ENCODE results near the gene MAGEH1. TPM values are rescaled to one million over a fixed set of nuclear protein-coding genes. Genes with fewer than 3 reads are reported as not detected.
"Not testable (repeated sequence)": the region's sequence is repeated elsewhere in the genome, so short reads cannot be mapped to it uniquely, and the experiment has no call there.

Gene MAGEH1
- total RNA-seq, 4 donors from 2014 or later: 36.9 to 99.6 (median 66.5) TPM

DNA sequence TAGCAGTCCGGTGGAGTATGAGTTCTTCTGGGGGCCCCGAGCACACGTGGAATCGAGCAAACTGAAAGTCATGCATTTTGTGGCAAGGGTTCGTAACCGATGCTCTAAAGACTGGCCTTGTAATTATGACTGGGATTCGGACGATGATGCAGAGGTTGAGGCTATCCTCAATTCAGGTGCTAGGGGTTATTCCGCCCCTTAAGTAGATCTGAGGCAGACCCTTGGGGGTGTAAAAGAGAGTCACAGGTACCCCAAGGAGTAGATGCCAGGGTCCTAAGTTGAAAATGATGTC lies 852 bp downstream of the MAGEH1 start:
- H3K9me3 ChIP-seq: no peaks in the 10 kb centered on the region
- H3K4me1 ChIP-seq: no peaks in the 10 kb centered on the region
- TF ChIP-seq, protein P1, sequence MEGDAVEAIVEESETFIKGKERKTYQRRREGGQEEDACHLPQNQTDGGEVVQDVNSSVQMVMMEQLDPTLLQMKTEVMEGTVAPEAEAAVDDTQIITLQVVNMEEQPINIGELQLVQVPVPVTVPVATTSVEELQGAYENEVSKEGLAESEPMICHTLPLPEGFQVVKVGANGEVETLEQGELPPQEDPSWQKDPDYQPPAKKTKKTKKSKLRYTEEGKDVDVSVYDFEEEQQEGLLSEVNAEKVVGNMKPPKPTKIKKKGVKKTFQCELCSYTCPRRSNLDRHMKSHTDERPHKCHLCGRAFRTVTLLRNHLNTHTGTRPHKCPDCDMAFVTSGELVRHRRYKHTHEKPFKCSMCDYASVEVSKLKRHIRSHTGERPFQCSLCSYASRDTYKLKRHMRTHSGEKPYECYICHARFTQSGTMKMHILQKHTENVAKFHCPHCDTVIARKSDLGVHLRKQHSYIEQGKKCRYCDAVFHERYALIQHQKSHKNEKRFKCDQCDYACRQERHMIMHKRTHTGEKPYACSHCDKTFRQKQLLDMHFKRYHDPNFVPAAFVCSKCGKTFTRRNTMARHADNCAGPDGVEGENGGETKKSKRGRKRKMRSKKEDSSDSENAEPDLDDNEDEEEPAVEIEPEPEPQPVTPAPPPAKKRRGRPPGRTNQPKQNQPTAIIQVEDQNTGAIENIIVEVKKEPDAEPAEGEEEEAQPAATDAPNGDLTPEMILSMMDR (IDR thresholded peaks at IDR 0.05): no peak
- TF ChIP-seq POLR2A (IDR thresholded peaks at IDR 0.05): no peak
- no peak for DNase-seq
- H3K36me3 ChIP-seq: no peaks in the 10 kb centered on the region
- peak overlapping the region; percentile 86 to 92 for H3K27ac ChIP-seq
- H3K4me3 ChIP-seq: peak overlapping the region; percentile 42 to 74
- intact Hi-C loops (cut with DNase I; ENCODE audit: low total_unique reads): no loop called here
- no peaks in the 10 kb centered on the region for H3K27me3 ChIP-seq

DNA sequence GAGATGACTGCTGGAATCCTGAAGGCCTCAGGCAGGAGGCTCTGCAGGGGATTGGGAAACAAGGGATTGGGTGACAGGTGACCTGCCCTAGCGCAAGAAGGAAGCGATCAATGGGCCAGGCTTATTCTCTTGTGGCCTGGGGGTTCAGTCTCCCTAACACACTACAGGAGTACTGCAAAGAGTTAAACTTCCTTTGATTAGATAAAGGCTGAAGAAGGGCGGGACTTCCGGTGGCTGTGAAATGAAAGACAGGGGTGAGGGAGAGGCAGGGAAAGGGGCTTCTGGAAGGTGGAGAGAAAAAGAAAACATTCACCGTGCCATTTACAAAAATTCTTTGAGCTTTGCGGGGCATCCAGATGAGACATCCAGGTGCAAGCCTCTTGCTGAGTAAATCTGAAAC lies 3.8 kb downstream of the MAGEH1 start:
- intact Hi-C loops (cut with DNase I; ENCODE audit: low total_unique reads); H3K36me3 ChIP-seq; H3K9me3 ChIP-seq; H3K27me3 ChIP-seq; H3K27ac ChIP-seq; DNase-seq; H3K4me3 ChIP-seq; H3K4me1 ChIP-seq: not testable (repeated sequence)

DNA sequence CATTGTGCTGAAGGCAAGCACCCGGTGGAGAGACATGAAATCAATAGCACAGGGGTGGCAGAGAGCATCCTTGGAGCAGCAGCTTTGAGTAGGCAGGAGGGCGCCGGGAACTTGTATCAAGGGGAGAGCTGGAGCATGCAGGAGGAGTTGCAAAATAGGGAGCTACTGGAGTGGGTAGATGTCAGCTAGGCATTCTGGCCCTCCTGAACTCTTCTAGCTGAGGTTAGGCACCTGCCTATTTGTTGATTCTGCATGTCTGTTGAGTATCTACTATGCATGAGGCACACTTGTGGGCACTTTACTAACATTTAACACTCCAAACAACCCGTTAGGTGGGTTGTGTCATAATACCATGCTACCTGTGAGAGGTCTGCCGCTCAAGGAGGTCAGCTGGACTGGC lies 7.5 kb downstream of the MAGEH1 start:
- intact Hi-C loops (cut with DNase I; ENCODE audit: low total_unique reads); H3K4me1 ChIP-seq; H3K27me3 ChIP-seq; H3K36me3 ChIP-seq; H3K4me3 ChIP-seq; H3K27ac ChIP-seq; DNase-seq; H3K9me3 ChIP-seq: not testable (repeated sequence)

DNA sequence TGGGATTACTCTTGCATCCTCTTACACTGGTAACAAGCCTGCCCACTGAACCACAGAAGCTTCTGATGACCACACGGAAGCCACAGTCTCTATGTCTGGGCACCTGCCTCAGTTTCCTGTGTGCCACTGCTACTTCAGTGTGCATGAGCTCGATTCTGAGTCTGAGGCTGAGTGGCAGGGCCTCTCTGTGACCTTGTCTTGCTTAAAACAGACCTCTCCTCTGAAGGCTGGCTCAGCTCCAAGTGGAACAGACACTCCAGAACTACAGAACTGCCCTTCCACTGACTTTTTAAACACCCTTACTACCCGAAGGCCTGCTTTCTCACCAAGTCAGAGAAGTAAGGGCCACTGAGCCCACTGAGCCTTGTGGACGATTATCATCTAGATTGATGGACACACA lies 8.0 kb downstream of the MAGEH1 start:
- H3K9me3 ChIP-seq; H3K4me1 ChIP-seq; H3K4me3 ChIP-seq; H3K36me3 ChIP-seq; DNase-seq; H3K27me3 ChIP-seq; H3K27ac ChIP-seq; intact Hi-C loops (cut with DNase I; ENCODE audit: low total_unique reads): not testable (repeated sequence)

DNA sequence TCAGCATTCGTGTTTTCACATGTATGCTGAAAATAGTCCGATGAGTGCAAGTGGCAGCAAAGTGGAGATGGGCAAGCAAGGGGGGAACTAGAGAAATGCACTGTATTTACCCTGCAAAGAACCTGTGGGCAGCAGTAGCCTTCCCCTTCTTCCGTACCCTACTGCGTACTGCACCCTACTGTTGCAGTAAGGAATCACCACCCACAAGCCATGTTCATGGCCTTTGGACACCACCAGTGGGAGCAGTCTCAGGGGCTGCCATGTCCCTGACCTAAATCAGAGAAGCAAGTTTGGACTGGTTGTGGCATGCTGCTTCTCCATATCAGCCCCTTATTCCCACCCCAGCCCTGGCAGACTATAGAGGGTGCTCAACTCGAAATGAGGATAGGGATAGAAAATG lies 12.1 kb downstream of the MAGEH1 start:
- H3K27me3 ChIP-seq; DNase-seq; H3K36me3 ChIP-seq; H3K4me3 ChIP-seq; H3K9me3 ChIP-seq; H3K27ac ChIP-seq; H3K4me1 ChIP-seq; intact Hi-C loops (cut with DNase I; ENCODE audit: low total_unique reads): not testable (repeated sequence)

DNA sequence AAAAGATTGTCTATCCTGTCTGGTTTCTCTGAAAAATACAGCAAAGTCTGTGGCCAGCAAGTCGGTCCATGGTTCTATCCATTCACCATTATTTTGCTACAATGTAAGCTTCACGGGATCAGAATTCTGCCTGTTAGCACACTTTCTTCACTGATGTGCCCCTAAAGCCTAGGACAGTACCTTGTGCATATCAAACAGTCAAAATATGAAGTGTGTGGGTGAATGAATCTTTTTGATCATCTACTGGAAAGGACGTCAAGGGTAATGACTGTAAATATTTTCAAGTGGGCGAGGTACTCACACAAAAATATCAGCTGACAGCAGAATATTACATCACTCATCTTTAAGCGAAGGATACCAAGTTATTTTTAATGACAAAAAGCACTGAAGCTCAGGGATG lies 13.2 kb downstream of the MAGEH1 start:
- DNase-seq; H3K27me3 ChIP-seq; H3K9me3 ChIP-seq; H3K27ac ChIP-seq; H3K4me1 ChIP-seq; H3K36me3 ChIP-seq; intact Hi-C loops (cut with DNase I; ENCODE audit: low total_unique reads); H3K4me3 ChIP-seq: not testable (repeated sequence)

DNA sequence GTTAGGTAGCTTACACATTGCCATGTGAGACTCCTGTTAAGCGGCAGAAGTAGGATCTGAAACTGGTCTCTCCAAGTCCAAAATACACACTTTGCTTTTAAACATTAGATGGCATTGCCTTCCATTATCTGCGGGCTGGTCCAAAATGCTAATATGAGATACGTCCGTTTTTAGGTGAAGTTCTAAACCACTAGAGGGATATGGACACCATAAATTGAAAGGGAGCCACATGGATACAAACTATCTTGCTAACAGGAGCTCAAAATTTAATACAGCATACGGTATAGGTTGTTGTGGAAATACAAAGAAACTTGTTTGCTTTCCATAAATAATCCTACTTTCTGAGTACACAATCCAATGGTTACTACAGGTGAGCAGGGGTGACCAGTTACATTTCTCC lies 13.9 kb downstream of the MAGEH1 start:
- DNase-seq; H3K27ac ChIP-seq; H3K4me1 ChIP-seq; intact Hi-C loops (cut with DNase I; ENCODE audit: low total_unique reads); H3K27me3 ChIP-seq; H3K36me3 ChIP-seq; H3K9me3 ChIP-seq; H3K4me3 ChIP-seq: not testable (repeated sequence)

DNA sequence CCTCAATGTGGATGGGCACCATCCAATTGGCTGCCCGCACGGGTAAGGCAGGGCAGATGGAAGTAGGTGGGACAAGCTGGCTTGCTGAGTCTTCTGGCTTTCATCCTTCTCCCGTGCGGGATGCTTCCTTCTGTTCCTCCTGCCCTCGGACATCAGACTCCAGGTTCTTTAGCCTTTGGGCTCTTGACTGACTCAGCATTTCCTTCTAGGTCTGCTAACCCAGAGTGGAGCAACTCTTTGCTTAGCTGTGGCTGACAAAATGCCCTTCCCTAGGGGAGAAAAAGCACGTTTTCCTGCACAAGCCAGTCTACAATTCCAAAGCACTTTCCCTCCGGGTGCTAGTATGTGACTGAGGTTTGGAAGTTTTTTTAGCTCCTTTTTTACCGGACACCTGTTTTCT lies 28.0 kb downstream of the MAGEH1 start:
- intact Hi-C loops (cut with DNase I; ENCODE audit: low total_unique reads); H3K4me3 ChIP-seq; H3K27me3 ChIP-seq; H3K9me3 ChIP-seq; H3K36me3 ChIP-seq; H3K27ac ChIP-seq; DNase-seq; H3K4me1 ChIP-seq: not testable (repeated sequence)

DNA sequence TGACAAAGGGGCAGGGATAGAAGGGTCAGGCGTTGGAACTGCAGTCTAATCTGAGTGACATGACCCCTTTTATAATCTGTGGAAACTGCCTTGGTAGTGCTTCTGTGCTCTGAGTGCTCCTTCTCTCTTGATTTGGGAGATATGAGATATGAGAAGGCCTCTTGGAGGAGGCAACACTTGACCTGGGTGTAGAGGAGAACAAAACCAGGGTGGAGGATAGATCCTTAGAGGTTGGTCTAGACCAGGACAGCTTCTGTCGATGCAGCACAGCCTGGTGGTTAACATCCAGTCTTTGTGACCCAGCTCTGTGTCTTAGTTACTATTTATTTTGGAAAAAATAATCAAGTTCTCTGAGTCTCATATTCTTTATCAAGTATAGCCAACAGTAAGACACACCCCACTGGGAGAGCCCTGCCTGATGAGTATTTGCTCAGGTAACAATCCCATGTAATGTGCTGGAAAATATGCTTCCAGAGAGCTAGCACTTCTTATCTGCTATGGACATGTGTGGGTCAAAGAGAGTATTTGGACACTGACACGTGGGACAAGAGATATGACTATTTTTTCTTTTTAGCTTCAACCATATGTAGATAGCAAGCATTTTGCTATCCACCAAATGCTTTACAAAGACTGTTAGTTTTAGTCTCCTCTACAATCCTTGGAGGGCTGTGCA lies 28.6 kb downstream of the MAGEH1 start:
- TF ChIP-seq POLR2A (IDR thresholded peaks at IDR 0.05): no peak
- TF ChIP-seq, protein P1 (IDR thresholded peaks at IDR 0.05): no peak
- H3K27ac ChIP-seq: no peak overlapping the region
- no peaks in the 10 kb centered on the region for H3K36me3 ChIP-seq
- no peaks in the 10 kb centered on the region for H3K9me3 ChIP-seq
- intact Hi-C loops (cut with DNase I; ENCODE audit: low total_unique reads): no loop called here
- H3K4me1 ChIP-seq: no peaks in the 10 kb centered on the region
- H3K27me3 ChIP-seq: no peaks in the 10 kb centered on the region
- no peak for DNase-seq
- no peak overlapping the region for H3K4me3 ChIP-seq

All from uterus (tissue), 4 donors.